ENCODE data around the gene ALOX12. TPM values are rescaled to one million over a fixed set of nuclear protein-coding genes. Genes with fewer than 3 reads are reported as not detected.
"Not testable (repeated sequence)": the region's sequence is repeated elsewhere in the genome, so short reads cannot be mapped to it uniquely, and the experiment has no call there.

Gene ALOX12
- not detected in 2 replicates for total RNA-seq

DNA sequence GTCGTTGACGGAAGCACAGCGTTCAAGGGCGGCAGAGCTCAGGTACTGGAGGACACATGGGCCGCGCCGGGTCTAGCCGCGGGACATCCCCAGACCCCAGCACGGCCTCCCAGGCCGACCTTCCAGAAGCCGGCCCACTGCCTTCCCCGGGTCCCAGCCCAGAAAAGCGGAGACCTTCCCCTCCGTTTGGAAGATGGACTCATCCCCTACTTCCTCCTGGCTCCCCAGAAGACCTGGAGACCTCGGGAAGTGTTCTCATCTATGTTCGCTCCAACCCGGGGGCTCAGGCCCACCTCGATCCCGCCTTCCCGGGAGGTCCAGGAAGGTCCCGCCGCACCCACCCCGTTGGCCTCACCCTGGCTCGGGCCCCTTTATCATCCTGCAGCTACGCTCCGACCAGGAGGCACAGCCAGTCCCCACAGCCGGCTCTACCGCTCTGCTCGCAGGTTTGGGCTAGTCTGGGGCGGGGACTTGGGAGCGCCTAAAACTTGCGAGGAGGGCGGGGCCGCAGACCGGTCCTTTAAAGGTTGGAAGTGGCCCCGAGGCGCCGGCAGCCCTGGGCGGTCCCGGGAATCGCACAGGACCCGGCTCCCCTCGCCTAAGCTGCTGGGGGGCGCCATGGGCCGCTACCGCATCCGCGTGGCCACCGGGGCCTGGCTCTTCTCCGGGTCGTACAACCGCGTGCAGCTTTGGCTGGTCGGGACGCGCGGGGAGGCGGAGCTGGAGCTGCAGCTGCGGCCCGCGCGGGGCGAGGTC, at the start of gene ALOX12:
TSS of gene ALOX12 (plus strand) at position 550 of the 756 bp plus-strand sequence. CDS start at position 619, 69 bp downstream.
- no peak for DNase-seq (ENCODE audit: low read depth)

- DNase-seq (ENCODE audit: low read depth), result no peak
These were observed 48.1 kb upstream of the ALOX12 start for GRCh38 chr17:6947745-6948144.

GRCh38 chr17:6948562-6948961, 47.3 kb upstream of the ALOX12 start:
- DNase-seq (ENCODE audit: low read depth), result no peak

GRCh38 chr17:6948976-6949375, 46.9 kb upstream of the ALOX12 start:
- DNase-seq (ENCODE audit: low read depth), result no peak

DNA sequence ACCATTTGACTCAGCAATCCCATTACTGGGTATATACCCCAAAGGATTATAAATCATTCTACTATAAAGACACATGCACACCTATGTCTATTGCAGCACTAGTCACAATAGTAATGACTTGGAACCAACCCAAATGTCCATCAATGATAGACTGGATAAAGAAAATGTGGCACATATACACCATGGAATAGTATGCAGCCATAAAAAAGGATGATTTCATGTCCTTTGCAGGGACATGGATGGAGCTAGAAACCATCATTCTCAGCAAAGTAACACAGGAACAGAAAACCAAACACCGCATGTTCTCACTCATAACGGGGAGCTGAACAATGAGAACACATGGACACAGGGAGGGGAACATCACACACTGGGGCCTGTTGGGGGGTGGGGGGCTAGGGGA, 44.9 kb upstream of the ALOX12 start:
- DNase-seq (ENCODE audit: low read depth), result not testable (repeated sequence)

DNA sequence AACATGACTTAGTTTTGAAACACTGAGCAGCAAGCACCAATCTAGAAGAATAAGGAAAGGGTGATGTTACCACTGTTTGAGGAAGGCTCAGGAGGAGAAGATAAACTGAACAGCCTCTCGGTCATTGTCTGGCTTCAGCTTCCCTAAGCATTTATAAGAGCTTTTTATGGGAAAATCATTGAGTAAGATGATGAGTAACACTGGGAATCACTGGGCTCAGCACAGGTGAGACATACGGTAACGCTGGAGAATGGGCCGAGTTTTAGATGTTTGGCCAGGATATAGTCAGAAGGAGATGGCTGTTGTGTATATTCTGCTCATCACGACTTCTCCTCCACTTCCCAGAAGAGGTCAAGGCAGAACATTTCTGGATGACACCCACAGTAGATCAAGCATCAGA, 42.2 kb upstream of the ALOX12 start:
- no peak for DNase-seq (ENCODE audit: low read depth)

DNA sequence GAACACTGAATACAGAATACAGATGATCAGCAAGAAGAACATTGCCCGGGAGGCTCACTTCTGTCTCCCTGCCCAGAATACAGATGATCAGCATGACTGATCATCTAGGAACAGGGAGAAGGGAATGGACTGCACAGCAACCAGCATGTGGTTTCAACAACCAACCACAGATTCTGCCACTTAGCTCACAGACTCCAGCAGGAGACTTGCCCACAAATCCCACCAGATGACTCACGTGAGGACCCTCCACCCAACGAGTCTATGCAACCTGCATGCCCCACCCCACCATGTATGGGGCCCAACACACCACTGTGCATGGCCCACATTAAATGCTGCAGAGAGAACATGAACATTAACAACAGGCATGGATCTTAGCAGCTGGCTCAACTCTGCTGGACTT, 36.1 kb upstream of the ALOX12 start:
- DNase-seq (ENCODE audit: low read depth), result peak; percentile 19

DNA sequence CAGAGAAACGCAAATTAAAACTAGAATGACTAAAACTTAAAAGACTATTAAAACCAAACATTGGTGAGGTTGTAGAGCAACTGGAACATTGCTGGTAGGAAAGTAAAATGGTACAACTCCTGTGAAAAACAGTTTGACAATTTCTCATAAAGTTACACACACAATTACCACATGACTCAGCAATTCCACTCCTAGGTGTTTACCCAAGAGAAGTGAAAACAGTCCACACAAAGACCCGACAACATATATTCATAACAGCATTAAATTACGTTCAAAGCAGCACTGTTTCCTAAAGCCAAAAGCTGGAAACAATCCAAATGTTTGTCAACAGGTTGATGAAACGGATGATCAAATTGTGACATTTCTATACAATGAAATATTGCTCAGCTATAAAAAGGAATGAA, 26.5 kb upstream of the ALOX12 start:
- DNase-seq (ENCODE audit: low read depth), result no peak

DNA sequence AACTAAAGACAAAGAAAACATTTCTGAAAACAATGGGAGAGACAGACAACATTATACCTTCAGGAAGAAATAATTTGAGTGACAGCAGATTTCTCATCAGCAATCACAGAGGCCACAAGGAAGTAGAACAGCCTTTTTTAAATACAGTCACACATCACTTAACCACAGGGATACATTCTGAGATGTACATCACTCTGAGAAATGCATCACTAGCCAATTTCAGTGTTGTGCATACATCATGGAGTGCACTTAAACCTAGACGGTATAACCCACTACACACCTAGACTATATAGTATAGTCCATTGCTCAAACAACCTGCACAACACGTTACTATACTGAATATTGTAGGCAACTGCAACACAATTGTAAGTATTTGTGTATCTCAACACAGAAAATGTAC, 24.9 kb upstream of the ALOX12 start:
- DNase-seq (ENCODE audit: low read depth), result no peak

- DNase-seq (ENCODE audit: low read depth), result not testable (repeated sequence)
These were observed 16.4 kb upstream of the ALOX12 start for GRCh38 chr17:6979440-6979839.

- no peak for DNase-seq (ENCODE audit: low read depth)
These were observed 14.4 kb upstream of the ALOX12 start for GRCh38 chr17:6981426-6981825.

DNA sequence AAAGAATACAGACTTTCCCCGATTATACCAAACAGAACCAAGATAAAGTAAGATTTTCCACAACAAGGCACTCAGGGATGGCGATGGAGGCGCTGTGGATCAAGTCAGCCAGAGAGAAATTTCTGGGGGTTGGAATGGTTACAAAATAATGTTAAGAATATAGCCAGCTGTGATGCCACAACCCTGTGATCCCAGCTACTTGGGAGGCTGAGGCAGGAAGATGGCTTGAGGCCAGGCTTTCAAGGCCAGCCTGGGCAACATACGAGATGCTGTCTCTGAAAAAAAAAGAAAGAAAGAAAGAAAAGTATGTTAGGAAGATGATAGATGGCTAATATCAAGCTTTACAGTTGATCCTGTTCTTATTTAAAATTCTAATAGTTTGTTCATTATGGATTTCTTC, 10.6 kb upstream of the ALOX12 start:
- no peak for DNase-seq (ENCODE audit: low read depth)

- no peak for DNase-seq (ENCODE audit: low read depth)
These were observed 9.2 kb upstream of the ALOX12 start for GRCh38 chr17:6986676-6987075.

GRCh38 chr17:6989779-6990178, 6.1 kb upstream of the ALOX12 start:
- no peak for DNase-seq (ENCODE audit: low read depth)

DNA sequence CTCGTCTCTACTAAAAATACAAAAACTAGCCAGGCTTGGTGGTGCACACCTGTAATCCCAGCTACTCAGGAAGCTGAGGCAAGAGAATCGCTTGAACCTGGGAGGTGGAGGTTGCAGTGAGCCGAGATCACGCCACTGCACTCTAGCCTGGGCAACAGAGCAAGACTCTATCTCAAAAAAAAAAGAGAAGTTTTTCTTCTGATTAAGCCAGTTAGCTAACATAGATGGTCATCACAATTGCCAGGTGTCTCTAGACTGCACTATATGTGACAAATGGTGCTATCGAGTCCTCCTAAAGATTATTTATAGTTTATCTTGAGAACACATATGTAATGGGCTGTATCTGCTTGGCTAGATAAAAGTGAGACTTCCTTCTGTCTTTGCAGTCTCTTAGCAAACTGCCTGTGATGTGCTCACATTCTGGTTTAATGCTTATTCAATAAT, 2.2 kb upstream of the ALOX12 start:
- DNase-seq (ENCODE audit: low read depth), result not testable (repeated sequence)

- no peak for DNase-seq (ENCODE audit: low read depth)
These were observed 1.7 kb upstream of the ALOX12 start for GRCh38 chr17:6994118-6994598.

DNA sequence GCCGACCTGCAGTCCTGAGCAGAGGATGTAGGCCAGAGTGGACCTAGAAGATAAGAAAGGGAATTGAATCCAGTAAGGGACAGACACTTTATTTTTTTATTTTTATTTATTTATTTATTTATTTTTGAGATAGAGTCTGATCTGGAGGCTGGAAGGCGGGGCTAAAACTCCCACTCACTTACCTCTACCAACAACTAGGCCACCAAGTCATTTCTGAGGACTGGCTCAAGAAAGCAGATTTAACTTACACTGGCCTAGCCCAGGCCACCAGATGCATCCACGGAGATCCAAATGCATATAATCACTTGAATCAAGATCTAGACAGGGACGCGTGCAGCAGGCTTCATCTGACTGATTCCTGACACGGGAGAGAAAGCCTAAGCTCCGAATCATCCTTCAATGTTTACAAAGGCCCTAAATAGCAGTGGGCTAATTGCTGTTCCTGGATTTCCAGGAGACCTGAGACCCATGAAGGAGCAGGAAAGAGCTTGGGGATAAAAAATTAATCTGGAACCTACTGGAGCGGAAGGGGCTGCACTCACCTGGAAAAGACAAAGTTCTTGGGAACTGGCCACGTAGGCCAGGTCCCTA, 1.1 kb upstream of the ALOX12 start:
- peak; percentile 51 for DNase-seq (ENCODE audit: low read depth)

DNA sequence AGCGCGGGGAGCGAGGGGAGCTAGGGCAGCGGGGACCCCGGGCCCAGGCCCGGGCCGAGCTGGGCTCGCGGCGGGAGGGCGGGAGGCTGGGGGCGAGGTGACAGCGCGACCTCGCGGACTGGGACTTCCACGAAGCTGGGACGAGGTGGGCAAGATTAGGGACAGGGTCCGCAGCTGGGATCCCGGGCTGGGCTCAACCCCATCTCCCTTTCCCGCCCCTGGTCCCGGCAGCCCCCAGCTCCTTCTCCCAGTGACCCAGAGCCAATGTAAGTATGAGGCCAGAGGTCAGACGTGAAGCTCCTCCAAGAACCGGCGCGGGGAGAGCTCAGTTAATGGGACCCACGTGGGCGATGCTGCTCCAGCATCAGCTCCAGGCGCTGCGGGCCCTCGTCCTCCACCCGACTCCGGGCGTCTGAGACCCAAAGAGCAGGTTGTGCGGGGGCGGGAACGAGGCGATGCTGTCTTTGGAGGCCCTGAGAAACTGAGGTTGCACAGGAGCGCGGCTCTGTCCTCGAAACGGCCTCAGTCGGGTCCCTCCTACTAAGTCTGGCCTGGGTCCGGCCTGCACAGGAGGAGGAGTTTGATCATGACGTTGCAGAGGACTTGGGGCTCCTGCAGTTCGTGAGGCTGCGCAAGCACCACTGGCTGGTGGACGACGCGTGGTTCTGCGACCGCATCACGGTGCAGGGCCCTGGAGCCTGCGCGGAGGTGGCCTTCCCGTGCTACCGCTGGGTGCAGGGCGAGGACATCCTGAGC, 585 bp downstream of the ALOX12 start:
- DNase-seq (ENCODE audit: low read depth), result no peak

DNA sequence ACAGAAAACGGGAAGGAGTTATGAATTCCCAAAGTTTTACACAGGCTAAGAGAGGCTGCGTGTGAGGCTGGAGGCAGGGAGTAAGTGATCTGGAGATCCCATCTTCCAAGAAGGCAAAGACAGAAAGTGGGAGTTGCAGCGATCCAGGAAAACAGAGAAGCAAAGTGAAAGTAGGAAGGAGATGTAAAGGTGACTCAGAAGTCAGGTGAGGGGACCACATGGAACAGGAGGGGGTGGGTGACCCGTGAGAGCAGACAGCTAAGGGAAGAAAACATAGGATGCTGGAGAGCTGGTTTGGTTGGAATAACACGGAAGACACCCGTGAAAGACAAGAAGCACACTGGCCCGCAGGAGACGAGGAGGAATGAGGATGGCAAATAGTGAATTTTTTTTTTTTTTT, 1.3 kb downstream of the ALOX12 start:
- no peak for DNase-seq (ENCODE audit: low read depth)

DNA sequence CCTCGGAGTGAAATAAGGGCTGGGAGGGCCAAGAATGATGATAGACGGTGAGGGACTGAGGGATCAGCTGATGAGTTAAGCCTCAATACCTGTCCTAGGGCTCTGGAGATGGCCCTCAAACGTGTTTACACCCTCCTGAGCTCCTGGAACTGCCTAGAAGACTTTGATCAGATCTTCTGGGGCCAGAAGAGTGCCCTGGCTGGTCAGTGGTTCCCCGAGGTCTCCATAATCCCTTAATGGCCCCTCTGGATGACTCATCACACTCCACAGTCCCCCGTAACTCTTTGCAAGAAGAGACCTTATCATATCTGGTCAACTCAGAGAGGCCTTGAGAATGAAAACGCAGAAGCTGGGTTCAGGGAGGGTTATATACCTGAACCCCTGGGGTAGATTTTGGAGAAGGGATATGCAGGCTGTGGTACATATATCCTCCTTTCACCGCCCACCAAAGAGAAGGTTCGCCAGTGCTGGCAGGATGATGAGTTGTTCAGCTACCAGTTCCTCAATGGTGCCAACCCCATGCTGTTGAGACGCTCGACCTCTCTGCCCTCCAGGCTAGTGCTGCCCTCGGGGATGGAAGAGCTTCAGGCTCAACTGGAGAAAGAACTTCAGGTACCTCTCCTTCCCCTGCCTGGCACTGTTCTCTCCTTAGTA, 3.1 kb downstream of the ALOX12 start:
- DNase-seq (ENCODE audit: low read depth), result no peak

- DNase-seq (ENCODE audit: low read depth), result no peak
These were observed 5.6 kb downstream of the ALOX12 start for GRCh38 chr17:7001318-7001961.
